Colonic mucosa (tissue), 4 donors: Measurements from ENCODE around the gene SEMA5B. TPM values are rescaled to one million over a fixed set of nuclear protein-coding genes. Genes with fewer than 3 reads are reported as not detected.

Experiments used
- DNase-seq: peaks from one replicate; pipeline ENCODE4 v3.0.0-alpha.2; 2020
- H3K27ac ChIP-seq: fragments of 200-600 bp; one replicate; pipeline ENCODE4 v1.8.0; 2021
- H3K27me3 ChIP-seq: fragments of 200-600 bp; one replicate; pipeline ENCODE4 v1.8.0; 2021
- H3K36me3 ChIP-seq: fragments of 200-600 bp; one replicate; pipeline ENCODE4 v1.8.0; 2021
- H3K4me1 ChIP-seq: fragments of 200-600 bp; one replicate; pipeline ENCODE4 v1.8.0; 2021; ENCODE audit warnings: mild to moderate bottlenecking
- H3K4me3 ChIP-seq: fragments of 200-600 bp; one replicate; pipeline ENCODE4 v1.8.0; 2021
- H3K9ac ChIP-seq, 2 donors: one replicate each; pipeline ENCODE4 v1.7.0; 2013; ENCODE audit warnings: control low read depth in 2 of 2, low read depth in 2 of 2, low read length in 2 of 2
- H3K9me3 ChIP-seq: fragments of 200-600 bp; one replicate; pipeline ENCODE4 v1.8.0; 2021
- CTCF ChIP-seq: fragments of 200-600 bp; IDR thresholded peaks from one replicate; pipeline ENCODE4 v1.8.0; 2022; ENCODE audit warnings: antibody characterized with exemption, mild to moderate bottlenecking
- intact Hi-C: fragments of 100-400 bp; cut with DNase I; formaldehyde crosslinking; loops from one replicate; pipeline ENCODE4 v1.14.1; 2022
- total RNA-seq, 2 donors: library from RNA; stranded (reverse); fragmentation: NEBNext Ultra II Directional in 1 of 2; extraction: Animal tissue kit (Norgen Biotek cat#: 25700) in 1 of 2; gene quantifications; one replicate each; pipeline ENCODE4 v1.2.1, GENCODE V29; 2021
- donor health status: healthy.
- donor health status: DM: no; HTN: no; CAD: no.
- donor health status: DM: no; HTN: no; CAD: no.

SEMA5B gene
- total RNA-seq, 2 donors from 2014 or later, result 0.40 to 1.3 TPM

DNA sequence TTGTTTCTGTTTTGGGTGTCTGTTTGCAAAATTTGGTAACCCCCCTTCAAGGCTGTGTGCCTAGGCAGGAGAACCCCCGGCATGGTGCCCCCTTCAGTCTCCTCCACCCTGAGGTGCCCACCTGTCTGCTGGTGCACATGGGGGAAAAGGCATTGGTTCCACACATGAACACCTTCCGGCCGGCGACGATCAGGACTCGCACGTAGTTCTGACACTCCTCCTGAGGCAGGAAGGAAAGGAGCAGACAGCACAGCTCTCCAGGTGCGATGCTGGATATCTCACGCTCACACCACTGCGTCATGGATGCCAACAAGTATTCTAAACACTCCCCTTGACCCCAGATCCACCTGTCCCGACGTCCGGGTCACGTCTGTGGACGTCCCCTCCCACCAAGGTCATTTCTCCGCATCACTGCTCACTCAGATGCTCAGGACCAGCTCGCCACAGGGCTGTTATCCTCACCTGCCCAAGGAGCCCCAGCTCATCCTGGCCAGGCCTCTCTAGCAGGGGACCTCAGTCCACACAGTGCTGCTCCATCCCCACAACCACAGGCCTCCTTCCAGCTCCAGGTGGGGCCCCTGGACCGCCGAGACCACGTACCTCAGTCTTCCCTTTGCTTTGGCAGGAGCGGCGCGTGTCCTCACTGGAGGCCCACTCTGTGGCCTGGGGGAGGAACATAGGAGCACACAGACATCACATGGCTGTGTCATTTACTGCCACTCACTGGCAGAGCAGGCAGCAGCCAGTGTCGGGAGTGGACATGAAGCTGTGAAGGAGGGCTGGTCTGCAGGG is 99.0 kb downstream of the SEMA5B start:
- TF ChIP-seq CTCF, result no peak
- no peak for DNase-seq
- no peaks in the 10 kb centered on the region for H3K36me3 ChIP-seq
- no peak overlapping the region for H3K27ac ChIP-seq
- H3K4me3 ChIP-seq, result no peak overlapping the region
- H3K27me3 ChIP-seq, result no peaks in the 10 kb centered on the region
- H3K9ac ChIP-seq, result no peak overlapping the region
- intact Hi-C loops, result no loop called here
- H3K9me3 ChIP-seq, result no peaks in the 10 kb centered on the region
- no peaks in the 10 kb centered on the region for H3K4me1 ChIP-seq

DNA sequence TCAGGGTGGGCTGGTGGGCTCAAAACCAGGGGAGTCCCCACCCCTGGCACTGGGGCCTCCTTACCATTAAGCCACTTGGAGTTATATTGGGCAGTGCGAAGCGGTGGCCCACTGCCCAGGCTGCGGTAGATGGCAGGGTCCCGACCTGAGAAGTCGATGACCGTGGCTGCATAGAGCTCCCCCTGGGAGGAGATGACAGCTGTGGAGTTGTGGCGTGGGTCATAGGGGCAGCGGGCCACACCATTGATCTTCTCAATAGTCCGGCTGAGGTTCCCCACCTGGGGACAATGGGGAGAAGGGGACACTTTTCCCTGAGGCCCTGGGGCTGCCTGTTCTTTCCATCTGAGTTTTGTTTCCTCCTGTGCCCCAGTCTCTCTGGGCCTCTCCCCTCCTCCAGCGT is 99.8 kb downstream of the SEMA5B start:
- Histone ChIP-seq H3K4me3 (no peak overlapping the region), H3K27me3 (peaks cover 7% of the 10 kb centered on the region), H3K9ac (no peak overlapping the region), H3K4me1 (no peaks in the 10 kb centered on the region), H3K36me3 (no peaks in the 10 kb centered on the region), H3K27ac (no peak overlapping the region), H3K9me3 (no peaks in the 10 kb centered on the region)
- TF ChIP-seq CTCF, result no peak
- no peak for DNase-seq
- intact Hi-C loops, result no loop called here

- Histone ChIP-seq H3K36me3 (no peaks in the 10 kb centered on the region), H3K4me1 (no peaks in the 10 kb centered on the region)
These were observed 100.8 kb downstream of the SEMA5B start for GRCh38 chr3:122926811-122927210.

GRCh38 chr3:122926322-122926721 is 101.2 kb downstream of the SEMA5B start:
- Histone ChIP-seq H3K4me1 (no peaks in the 10 kb centered on the region), H3K27ac (no peak overlapping the region), H3K27me3 (peaks cover 19% of the 10 kb centered on the region), H3K9ac (no peak overlapping the region), H3K9me3 (no peaks in the 10 kb centered on the region), H3K36me3 (no peaks in the 10 kb centered on the region), H3K4me3 (no peak overlapping the region)
- no peak for DNase-seq
- TF ChIP-seq CTCF, result no peak
- intact Hi-C loops, result no loop called here

More at GRCh38 chr3:122926811-122927210, 100.8 kb downstream of the SEMA5B start:
- no peak for TF ChIP-seq CTCF
- Histone ChIP-seq H3K27ac (no peak overlapping the region), H3K9me3 (no peaks in the 10 kb centered on the region), H3K4me3 (no peak overlapping the region), H3K27me3 (peaks cover 16% of the 10 kb centered on the region), H3K9ac (no peak overlapping the region)
- no peak for DNase-seq
- intact Hi-C loops, result no loop called here

DNA sequence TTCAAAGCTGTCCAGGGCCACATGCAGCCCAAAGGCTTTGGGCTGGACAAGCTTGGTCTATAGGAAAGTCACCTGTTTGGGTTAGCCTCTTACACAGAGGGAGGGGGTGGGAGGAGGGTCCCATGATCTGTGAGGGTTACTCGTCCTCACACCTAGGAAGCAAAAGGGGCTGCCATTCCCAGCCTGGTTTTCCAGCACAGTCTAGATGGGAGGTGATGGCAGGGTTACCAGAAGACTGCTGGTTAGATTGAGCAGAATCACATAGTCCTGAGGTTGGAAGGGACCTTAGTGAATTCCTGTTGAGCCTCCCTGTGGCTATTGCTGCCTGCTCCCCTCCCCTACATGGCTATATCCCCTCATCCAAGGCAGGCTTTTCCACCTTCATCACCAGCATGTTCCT is 101.8 kb downstream of the SEMA5B start:
- no peaks in the 10 kb centered on the region for H3K36me3 ChIP-seq
- no peaks in the 10 kb centered on the region for H3K9me3 ChIP-seq
- no peak for TF ChIP-seq CTCF
- no peak overlapping the region for H3K27ac ChIP-seq
- peaks cover 23% of the 10 kb centered on the region for H3K27me3 ChIP-seq
- H3K4me1 ChIP-seq, result no peaks in the 10 kb centered on the region
- no peak overlapping the region for H3K9ac ChIP-seq
- H3K4me3 ChIP-seq, result no peak overlapping the region
- DNase-seq, result no peak
- intact Hi-C loops, result no loop called here
